D721Med (cell line): ENCODE measurements around the gene CACNA1G.

ENCODE experiments used
- DNase-seq: peaks from one replicate; pipeline ENCODE4 v3.0.0; 2011; ENCODE audit warnings: low spot score; ENCODE audit not compliant: insufficient read length
- FAIRE-seq: peaks from 2 replicates; lab custom pipeline; 2011; peaks lifted over from hg19 to GRCh38; lab: Jason Lieb, UNC
- CTCF ChIP-seq: IDR thresholded peaks from 2 replicates; pipeline ENCODE4 v1.5.1; 2012; ENCODE audit warnings: mild to moderate bottlenecking, control low read depth; ENCODE audit not compliant: insufficient read depth; ENCODE audit errors: missing control alignments

Gene CACNA1G

GRCh38 chr17:50635732-50635981 is 75.1 kb downstream of the CACNA1G start:
- no peak for TF ChIP-seq CTCF
- no peak for FAIRE-seq
- no peak for DNase-seq

GRCh38 chr17:50635982-50636803 is 75.7 kb downstream of the CACNA1G start:
- no peak for FAIRE-seq
- no peak for DNase-seq
- no peak for TF ChIP-seq CTCF

- no peak for TF ChIP-seq CTCF
- DNase-seq, result no peak
- no peak for FAIRE-seq
Measured at GRCh38 chr17:50636804-50637195, 76.3 kb downstream of the CACNA1G start.

GRCh38 chr17:50637829-50638605 is 77.5 kb downstream of the CACNA1G start:
- no peak for DNase-seq

GRCh38 chr17:50638606-50638965 is 78.1 kb downstream of the CACNA1G start:
- no peak for TF ChIP-seq CTCF
- FAIRE-seq (no peak), DNase-seq (no peak)

More at GRCh38 chr17:50637829-50638605, 77.5 kb downstream of the CACNA1G start:
- FAIRE-seq, result no peak
- no peak for TF ChIP-seq CTCF

DNA sequence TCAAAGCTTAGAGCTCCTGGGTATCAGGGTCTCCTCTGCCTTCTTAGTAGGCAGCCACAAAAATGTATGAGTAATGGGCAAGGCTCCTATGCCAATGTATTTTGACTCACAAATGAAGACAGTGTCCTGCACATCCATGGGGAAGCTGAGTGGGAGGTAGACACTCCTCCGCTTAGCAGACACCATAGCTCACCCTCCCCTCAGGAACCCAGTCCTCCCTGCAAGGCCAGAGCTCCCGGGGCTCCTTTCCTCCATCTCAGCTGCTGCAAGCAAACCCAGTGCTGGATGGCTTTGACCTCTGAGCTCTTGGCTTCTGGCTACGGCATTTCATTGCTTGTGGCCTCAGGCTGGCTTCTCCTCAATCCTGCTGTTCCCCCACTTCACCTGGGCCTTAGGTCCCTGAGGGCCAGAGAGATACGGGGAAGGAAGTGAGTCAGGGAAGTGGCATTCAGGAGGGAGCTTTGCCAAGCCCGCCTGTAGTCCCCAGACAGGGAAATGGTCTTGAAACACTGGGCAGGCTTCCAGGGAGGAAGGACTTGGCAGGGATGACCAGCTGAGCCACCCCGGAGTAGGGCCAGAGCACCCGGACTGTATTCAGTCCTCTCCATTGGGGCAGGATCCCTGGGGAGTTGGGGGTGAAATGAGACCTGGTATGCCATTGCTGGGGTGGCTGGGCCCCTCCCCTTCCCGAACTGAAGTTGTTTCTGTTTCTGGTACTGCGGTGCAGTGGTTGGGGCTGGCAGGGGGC is 78.6 kb downstream of the CACNA1G start:
- no peak for DNase-seq
- FAIRE-seq, result no peak
- TF ChIP-seq CTCF, result no peak
